HG02981 (cell line): Measurements from ENCODE around the gene ARHGAP12.
"Not testable (repeated sequence)": the region's sequence is repeated elsewhere in the genome, so short reads cannot be mapped to it uniquely, and the experiment has no call there.

Source experiments
- ATAC-seq: cut with Tn5 transposase; IDR thresholded peaks from one replicate; pipeline ENCODE4 v1.9.1; 2021; ENCODE audit warnings: mild to moderate bottlenecking, moderate library complexity; ENCODE audit not compliant: unreplicated experiment

The ARHGAP12 gene, protein sequence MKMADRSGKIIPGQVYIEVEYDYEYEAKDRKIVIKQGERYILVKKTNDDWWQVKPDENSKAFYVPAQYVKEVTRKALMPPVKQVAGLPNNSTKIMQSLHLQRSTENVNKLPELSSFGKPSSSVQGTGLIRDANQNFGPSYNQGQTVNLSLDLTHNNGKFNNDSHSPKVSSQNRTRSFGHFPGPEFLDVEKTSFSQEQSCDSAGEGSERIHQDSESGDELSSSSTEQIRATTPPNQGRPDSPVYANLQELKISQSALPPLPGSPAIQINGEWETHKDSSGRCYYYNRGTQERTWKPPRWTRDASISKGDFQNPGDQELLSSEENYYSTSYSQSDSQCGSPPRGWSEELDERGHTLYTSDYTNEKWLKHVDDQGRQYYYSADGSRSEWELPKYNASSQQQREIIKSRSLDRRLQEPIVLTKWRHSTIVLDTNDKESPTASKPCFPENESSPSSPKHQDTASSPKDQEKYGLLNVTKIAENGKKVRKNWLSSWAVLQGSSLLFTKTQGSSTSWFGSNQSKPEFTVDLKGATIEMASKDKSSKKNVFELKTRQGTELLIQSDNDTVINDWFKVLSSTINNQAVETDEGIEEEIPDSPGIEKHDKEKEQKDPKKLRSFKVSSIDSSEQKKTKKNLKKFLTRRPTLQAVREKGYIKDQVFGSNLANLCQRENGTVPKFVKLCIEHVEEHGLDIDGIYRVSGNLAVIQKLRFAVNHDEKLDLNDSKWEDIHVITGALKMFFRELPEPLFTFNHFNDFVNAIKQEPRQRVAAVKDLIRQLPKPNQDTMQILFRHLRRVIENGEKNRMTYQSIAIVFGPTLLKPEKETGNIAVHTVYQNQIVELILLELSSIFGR

GRCh38 chr10:31928549-31929260 is at the start of gene ARHGAP12:
TSS of gene ARHGAP12 (minus strand) at chr10:31928831. CDS start at chr10:31908855, 19,976 bp downstream.
- peak; percentile 73 for ATAC-seq

DNA sequence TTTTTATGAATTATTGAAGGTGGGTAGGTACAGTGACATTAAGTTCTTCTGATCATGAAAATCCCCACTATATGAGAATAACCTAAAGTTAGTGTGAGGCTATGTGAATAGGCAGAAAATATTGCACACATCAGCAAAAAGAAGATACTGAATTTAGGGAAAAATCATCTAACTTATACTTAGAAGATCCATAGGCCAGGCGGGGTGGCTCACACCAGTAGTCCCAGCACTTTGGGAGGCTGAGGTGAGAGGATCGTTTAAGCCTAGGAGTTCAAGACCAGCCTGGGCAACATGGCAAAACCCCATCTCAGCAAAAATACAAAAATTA is 49.5 kb upstream of the ARHGAP12 start:
- ATAC-seq: no peak

GRCh38 chr10:31977440-31978155 is 49.0 kb upstream of the ARHGAP12 start:
- ATAC-seq: no peak

GRCh38 chr10:31975157-31975765 is 46.6 kb upstream of the ARHGAP12 start:
- no peak for ATAC-seq

DNA sequence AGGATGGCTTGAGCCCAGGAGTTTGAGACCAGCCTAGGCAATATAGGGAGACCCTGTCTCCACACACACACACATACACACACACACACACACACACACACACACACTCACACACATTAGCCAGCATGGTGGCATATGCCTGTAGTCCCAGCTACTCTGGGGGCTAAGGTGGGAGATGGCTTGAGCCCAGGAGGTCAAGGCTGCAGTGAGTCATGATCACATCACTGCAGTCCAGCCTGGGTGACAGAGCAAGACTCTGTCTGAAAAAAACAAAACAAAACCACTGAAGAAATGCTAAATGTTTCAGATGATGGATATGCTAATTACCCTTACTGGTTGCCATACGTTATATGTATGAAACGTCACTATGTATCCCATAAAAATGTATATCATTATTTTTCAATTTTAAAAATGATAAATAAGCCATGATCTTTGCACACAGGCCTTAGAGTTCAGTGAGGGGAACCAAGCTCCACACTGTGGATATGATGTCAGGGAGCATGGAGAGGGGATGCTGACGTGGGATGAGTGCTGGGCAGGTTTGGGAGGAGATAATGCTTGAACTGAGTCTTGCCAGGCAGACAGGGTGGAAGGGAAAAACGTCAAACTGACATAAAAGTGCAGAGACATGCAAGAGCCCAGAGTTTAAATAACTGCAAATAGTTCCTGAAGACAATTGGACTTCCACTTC is 45.9 kb upstream of the ARHGAP12 start:
- no peak for ATAC-seq

DNA sequence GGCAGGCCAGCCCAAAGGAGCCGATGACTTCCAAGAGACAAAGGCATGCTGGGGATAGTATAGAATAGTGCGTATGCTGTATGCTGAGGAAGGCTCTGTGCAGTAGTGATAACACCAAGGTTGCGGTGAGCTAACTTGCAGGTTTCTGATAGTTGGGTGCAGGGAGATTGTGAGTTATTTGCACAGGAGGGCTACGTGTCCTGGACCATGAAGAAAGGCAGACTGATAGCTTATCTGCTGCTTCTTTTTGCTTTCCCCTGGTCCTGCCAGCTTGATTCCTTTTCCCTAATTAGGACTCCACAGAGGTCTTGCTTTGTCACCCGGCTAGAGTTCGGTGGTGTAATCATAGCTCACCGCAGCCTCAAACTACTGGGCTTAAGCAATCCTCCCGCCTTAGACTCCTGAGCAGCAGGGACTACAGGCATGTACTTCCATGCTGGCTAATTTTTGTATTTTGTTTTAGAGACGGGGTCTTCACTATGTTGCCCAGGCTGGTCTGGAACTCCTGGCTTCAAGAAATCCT is 43.9 kb upstream of the ARHGAP12 start:
- no peak for ATAC-seq

DNA sequence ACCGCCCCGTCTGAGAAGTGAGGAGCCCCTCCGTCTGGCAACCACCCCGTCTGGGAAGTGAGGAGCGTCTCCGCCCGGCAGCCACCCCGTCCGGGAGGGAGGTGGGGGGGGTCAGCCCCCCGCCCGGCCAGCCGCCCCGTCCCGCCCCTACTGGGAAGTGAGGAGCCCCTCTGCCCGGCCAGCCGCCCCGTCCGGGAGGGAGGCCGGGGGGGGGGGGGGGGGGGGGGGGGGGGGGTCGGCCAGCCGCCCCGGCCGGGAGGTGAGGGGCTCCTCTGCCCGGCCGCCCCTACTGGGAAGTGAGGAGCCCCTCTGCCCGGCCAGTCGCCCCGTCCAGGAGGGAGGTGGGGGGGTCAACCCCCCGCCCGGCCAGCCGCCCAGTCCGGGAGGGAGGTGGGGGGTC is 41.2 kb upstream of the ARHGAP12 start:
- not testable (repeated sequence) for ATAC-seq

DNA sequence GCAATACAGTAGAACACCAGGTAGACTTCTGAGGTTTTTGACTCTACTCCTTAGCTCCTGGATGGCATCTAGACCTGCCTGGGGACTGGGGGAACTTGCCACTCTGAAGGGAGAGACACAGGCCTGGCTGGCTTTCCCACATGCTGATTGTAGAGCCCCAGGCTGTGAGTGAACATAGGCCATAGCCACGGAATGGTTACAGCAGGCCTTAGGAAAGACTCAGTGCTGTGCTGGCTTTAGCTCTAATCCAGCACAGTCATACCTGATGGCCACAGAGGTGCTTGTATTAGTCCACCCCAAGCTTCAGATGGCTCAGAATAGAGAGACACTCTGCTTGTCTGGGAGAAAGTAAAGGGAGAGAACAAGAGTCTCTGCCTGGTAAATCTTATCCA is 35.0 kb upstream of the ARHGAP12 start:
- ATAC-seq: no peak

GRCh38 chr10:31962826-31963588 is 34.4 kb upstream of the ARHGAP12 start:
- ATAC-seq: no peak

DNA sequence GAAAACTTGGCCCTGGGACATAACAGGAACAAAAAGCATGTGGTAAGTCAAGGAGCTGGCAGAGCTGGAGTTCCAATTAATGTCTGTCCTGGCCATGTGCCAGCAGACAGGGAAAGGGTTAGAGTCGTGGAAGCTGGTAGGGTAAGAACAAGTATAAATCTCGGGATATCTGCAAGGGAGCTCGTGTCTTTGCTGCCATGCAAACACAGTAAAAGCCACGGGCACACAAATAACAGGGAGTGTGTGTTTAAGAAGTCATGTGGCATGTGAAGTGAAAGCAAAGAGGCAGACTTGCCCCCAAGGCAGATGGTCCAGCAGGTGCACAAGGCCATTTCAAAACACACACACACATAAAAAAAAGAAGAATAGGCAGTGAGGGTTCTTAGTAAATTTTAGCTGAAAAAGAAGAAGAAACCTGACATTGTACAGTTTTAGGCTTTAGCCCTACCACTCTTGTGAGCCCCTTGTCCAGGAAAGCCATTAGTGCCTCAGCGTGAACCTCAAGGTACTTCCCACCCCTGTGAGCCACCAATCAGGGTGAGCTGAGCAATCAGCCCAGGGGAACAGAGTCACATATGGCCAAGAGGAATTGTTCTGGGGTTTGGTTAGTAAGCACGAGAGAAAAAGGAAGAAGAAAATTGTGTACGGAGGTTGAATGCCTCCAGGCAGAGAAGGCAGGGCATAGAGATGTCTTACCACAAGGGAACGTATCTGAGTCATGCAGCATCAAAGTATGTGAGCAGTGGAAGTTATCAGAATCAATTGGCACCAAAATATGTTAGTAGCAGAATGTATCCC is 32.8 kb upstream of the ARHGAP12 start:
- no peak for ATAC-seq

DNA sequence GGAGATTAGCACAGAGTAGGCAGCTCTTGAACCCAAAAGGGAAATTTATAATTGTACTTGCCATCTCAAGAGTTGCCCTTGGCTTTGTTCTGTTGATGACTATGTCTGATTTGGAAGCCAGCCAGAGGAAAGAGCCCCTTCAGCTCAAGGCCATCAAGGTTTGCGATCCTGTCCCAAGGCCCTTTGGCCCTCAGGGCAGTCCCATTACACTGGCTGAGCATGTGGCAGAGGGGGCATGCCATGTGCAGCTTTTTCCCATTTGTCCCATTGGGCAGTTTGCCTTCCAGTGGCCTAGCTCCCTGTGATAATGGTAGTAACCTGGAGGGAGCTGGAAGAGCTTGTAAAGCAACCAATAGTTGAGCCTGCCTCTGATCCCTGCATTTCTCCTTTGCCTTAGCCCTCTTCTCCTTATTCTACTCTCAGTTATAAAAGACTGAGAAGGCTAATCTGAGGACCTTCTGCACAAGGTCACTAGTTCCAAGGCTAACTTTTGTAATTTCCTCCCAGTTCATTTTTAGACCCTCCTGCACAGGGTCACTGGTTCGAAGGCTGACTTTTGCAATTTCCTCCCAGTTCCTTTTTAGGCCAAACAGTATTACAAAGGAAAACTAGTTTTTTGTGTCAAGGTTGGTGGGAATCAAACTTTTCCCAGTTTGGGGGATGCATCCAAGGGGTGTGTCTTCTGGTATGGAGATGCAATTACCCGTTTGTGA is 31.0 kb upstream of the ARHGAP12 start:
- no peak for ATAC-seq

DNA sequence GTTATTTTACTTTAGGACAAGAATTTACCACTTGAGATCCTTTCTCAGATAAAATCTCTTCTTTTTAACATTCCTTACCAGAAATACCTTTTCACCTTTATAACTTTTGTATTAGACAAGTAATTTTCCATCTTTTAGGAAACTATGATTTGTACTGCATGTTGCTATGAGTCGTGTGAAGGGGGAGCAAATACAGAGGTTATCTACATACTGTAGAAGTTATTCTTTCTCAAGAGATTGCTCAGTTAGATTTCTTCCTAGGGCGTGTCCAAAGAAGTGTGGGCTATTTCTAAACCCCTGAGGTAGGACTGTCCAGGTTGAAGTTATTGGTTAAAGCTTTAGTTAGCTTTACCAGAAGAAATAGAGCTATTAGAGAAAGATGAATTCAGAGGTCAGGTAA is 30.2 kb upstream of the ARHGAP12 start:
- ATAC-seq: no peak

DNA sequence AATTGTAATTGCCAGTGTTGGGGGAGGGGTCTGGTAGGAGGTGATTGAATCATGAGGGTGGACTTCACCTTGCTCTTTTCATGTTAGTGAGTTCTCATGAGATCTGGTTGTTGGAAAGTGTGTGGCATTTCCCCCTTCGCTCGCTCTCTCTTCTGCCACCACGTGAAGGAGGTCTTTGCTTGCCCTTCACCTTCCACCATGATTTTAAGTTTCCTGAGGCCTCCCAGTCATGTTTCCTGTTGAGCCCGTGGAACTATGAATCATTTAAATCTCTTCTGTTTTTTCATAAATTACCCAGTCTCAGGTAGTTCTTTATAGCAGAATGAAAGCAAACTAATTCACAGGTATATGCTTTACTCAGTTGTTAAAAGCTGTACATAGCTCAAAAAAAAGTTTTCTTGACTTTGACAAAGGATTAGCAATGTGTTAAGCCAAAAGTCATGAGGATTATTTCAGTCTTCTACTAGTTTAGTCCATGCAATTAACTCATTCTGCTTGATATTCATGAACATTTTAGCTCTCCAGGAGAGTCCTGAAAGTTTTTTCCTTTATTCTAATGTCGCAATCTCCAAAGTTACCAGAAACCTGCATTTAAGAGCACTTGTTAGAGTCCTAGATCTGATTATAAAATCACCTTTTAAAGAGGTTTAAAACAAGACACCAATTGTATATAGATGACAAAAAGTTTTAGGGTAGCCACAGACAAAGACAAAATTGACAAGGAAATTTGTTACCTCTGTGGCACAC is 27.7 kb upstream of the ARHGAP12 start:
- ATAC-seq: no peak

- ATAC-seq: no peak
These were observed 26.0 kb upstream of the ARHGAP12 start for GRCh38 chr10:31954410-31955191.

DNA sequence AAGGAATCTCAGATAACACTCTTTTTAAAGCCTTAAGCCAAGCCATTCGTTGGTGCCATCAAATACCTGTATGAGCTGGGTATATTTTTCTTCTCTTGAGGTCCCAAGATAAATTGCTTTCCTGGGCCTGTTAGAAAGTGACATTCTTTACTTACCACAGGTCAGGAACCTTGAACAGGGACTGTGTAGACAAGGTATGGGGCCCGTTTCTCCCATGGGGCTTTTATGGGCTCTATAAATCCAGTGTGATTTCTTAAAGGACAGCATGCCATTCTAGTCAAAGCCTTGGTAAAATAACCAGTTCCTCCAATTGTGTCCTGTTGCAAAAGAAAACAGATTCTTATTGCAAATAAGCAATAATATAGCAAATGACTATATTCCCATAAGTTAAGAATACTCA is 24.8 kb upstream of the ARHGAP12 start:
- ATAC-seq: no peak

GRCh38 chr10:31953080-31953479 is 24.4 kb upstream of the ARHGAP12 start:
- no peak for ATAC-seq
